GM23248 (cell line): ENCODE measurements around the gene UNC5A.

Experiments used
- EZH2 ChIP-seq: fragments of 200-600 bp; sonication (generic); IDR thresholded peaks from 2 replicates; pipeline ENCODE4 v1.6.1; 2018; ENCODE audit warnings: antibody characterized with exemption, mild to moderate bottlenecking; ENCODE audit not compliant: insufficient read depth, poor library complexity, severe bottlenecking
- EZH2phosphoT487 ChIP-seq: fragments of 200-600 bp; sonication (generic); IDR thresholded peaks from 2 replicates; pipeline ENCODE4 v1.6.1; 2018; ENCODE audit warnings: antibody characterized with exemption, moderate library complexity, mild to moderate bottlenecking, low read depth; ENCODE audit not compliant: insufficient read depth

DNA sequence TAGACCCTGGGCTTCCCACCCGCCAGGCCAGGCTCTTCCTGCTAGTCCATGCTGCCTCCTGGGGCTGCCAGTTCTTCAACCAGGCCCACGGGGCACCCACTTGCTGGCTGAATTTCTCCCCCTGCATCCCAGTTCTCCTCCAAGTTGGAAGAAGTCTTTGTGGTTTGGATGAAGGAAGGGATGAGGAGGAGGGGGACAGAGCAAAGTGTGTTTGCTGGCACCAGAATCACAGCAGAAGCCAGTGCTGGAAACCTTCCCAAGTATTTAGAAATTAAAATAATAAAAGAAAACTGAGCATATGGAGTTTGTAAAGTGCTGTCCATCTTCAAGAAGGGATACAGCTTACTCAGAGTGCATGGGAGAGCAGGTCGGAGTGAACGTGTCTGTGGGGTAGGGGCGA is 19.4 kb upstream of the UNC5A start:
- no peak for TF ChIP-seq EZH2
- TF ChIP-seq EZH2phosphoT487, result no peak
